Measurements from ENCODE around the gene GLCE. TPM values are rescaled to one million over a fixed set of nuclear protein-coding genes. Genes with fewer than 3 reads are reported as not detected.

Gene GLCE
- total RNA-seq, 4 donors from 2014 or later, result 12.9 to 23.5 (median 15.4) TPM

DNA sequence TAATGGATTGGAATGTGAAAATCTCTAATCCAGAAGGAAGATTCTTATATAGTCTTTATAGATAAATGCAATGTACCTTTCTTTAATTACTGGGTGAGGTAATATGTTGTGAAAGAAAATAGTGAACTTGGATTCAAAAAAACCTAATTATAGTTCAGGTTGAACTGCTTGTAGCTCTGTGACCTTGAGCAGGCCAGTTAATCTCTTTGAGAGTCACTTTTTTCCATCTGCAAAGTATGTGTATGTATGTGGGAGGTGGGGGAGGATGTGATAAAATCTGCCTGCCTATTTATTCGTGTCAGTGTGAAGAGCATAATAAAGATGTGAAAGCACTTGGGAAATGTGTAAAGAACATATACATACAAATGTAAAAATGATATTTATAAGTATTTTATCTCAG, 34.4 kb downstream of the GLCE start:
- TF ChIP-seq, protein P1, sequence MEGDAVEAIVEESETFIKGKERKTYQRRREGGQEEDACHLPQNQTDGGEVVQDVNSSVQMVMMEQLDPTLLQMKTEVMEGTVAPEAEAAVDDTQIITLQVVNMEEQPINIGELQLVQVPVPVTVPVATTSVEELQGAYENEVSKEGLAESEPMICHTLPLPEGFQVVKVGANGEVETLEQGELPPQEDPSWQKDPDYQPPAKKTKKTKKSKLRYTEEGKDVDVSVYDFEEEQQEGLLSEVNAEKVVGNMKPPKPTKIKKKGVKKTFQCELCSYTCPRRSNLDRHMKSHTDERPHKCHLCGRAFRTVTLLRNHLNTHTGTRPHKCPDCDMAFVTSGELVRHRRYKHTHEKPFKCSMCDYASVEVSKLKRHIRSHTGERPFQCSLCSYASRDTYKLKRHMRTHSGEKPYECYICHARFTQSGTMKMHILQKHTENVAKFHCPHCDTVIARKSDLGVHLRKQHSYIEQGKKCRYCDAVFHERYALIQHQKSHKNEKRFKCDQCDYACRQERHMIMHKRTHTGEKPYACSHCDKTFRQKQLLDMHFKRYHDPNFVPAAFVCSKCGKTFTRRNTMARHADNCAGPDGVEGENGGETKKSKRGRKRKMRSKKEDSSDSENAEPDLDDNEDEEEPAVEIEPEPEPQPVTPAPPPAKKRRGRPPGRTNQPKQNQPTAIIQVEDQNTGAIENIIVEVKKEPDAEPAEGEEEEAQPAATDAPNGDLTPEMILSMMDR (IDR thresholded peaks at IDR 0.05), result no peak
- DNase-seq (ENCODE audit: low spot score) (no peak), ATAC-seq (ENCODE audit: low FRiP score) (no peak)

GRCh38 chr15:69200832-69201745, 40.7 kb downstream of the GLCE start:
- TF ChIP-seq, protein P1 (IDR thresholded peaks at IDR 0.05), result no peak
- no peak for ATAC-seq (ENCODE audit: low FRiP score)
- DNase-seq (ENCODE audit: low spot score), result no peak

DNA sequence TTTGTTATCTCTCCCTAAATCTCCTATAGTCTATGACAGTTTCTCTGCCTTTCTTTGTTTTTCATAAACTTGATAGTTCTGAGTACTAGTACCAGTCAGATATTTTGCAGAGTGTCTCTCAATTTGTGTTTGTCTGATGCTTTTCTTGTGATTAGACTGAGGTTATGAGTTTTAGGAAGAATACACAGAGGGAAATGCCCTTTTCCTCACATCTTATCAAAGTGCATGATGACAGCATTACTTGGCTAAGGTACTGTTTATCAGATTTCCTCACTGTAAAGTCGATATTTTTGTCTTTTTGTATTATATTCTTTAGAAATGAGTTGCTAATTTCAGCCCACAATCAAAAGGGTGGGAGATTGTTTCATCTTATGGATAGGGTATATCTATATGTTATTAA, 45.6 kb downstream of the GLCE start:
- no peak for DNase-seq (ENCODE audit: low spot score)
- no peak for ATAC-seq (ENCODE audit: low FRiP score)
- TF ChIP-seq, protein P1 (IDR thresholded peaks at IDR 0.05), result no peak

- DNase-seq (ENCODE audit: low spot score) (no peak), ATAC-seq (ENCODE audit: low FRiP score) (no peak)
- TF ChIP-seq, protein P1 (IDR thresholded peaks at IDR 0.05), result no peak
Observed at GRCh38 chr15:69209661-69210060, 49.2 kb downstream of the GLCE start.

DNA sequence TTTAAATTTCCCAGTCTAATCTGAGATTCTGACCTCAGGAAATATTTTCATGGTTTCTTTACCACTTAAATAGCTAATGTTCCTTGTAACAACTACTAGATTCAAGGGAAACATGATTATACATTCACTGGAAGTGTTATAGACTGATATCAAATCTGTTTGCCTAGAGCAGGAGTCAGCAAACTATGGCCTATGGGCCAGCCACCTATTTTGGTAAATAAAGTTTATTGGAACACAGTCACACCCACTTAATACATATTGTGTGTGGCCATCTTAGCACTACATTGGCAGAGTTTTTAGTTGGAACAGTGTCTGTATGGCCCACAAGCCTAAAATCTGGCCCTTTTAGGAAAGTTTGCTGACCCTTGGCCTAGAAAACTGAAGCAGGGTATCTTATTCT, 50.1 kb downstream of the GLCE start:
- DNase-seq (ENCODE audit: low spot score), result no peak
- ATAC-seq (ENCODE audit: low FRiP score), result no peak
- TF ChIP-seq, protein P1 (IDR thresholded peaks at IDR 0.05), result no peak

DNA sequence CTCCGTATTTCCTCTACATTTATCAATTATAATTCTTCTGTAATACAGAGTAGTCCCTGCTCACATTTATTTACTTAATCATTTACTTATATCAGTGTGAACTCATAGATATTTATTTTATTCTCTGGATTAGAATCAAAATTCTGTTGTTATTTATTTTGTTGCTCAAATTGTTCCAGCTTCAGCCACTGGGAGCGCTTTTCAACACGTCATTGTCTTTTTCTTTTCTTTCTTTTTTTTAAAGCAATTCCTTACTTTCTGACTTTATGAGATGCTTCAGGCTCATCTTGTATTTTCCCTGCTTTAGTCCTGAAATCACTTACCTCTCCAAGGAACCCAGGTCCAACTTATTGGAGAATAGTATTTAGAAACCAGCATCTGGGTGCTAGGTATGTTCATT, 53.4 kb downstream of the GLCE start:
- TF ChIP-seq, protein P1 (IDR thresholded peaks at IDR 0.05), result no peak
- ATAC-seq (ENCODE audit: low FRiP score) (no peak), DNase-seq (ENCODE audit: low spot score) (no peak)

Data from omental fat pad (tissue), 4 donors.